HAP-1 (cell line): Measurements from ENCODE around the gene MZB1.

Experiments
- DNase-seq, 2 experiments: peaks; one replicate each; pipeline ENCODE4 v3.0.0-alpha.2; 2016 to 2020; ENCODE audit warnings: low spot score in 2 of 2
- H3K27me3 ChIP-seq: fragments of 250-450 bp; sonication (Bioruptor Pico); 2 replicates; pipeline ENCODE4 v1.5.1; 2020; ENCODE audit warnings: low read depth, mild to moderate bottlenecking, moderate library complexity
- H3K36me3 ChIP-seq: fragments of 250-450 bp; sonication (Bioruptor Pico); replicated peaks from 2 replicates; pipeline ENCODE4 v1.5.1; 2020; ENCODE audit warnings: mild to moderate bottlenecking
- H3K4me1 ChIP-seq: fragments of 250-450 bp; sonication (Bioruptor Pico); 2 replicates; pipeline ENCODE4 v1.5.1; 2020; ENCODE audit warnings: mild to moderate bottlenecking
- H3K4me3 ChIP-seq: fragments of 250-450 bp; sonication (Bioruptor Pico); 2 replicates; pipeline ENCODE4 v1.5.1; 2020; ENCODE audit warnings: mild to moderate bottlenecking, moderate library complexity
- H3K9me3 ChIP-seq: fragments of 250-450 bp; sonication (Bioruptor Pico); 2 replicates; pipeline ENCODE4 v1.5.1; 2020; ENCODE audit warnings: mild to moderate bottlenecking, moderate library complexity
- in situ Hi-C: fragments of 300-500 bp; cut with MboI; formaldehyde crosslinking; loops from 3 replicates; pipeline ENCODE4 v1.14.3; 2020; ENCODE audit warnings: low sequenced_read_pairs, inconsistent platforms, mixed read lengths

Gene MZB1

GRCh38 chr5:139404484-139404840 is 14.7 kb upstream of the MZB1 start:
- DNase-seq: no peak
- peak overlapping the region; percentile 47 for H3K4me3 ChIP-seq
- no peaks in the 10 kb centered on the region for H3K9me3 ChIP-seq
- H3K27me3 ChIP-seq: no peaks in the 10 kb centered on the region
- in situ Hi-C loops: no loop called here
- H3K36me3 ChIP-seq: peaks cover 4% of the 10 kb centered on the region; the same call in 1 of the 2 replicates
- H3K4me1 ChIP-seq: peaks cover 12% of the 10 kb centered on the region

GRCh38 chr5:139403787-139404483 is 14.2 kb upstream of the MZB1 start, which contains the start of gene SPATA24:
Gene SPATA24, minus strand, starts transcription at chr5:139404089. Its CDS starts 29 bp downstream, at chr5:139404060.
- peaks cover 4% of the 10 kb centered on the region; the same call in 1 of the 2 replicates for H3K36me3 ChIP-seq
- no peaks in the 10 kb centered on the region for H3K9me3 ChIP-seq
- H3K27me3 ChIP-seq: no peaks in the 10 kb centered on the region
- DNase-seq: peak; percentile 94 to 99
- in situ Hi-C loops: no loop called here
- H3K4me1 ChIP-seq: peaks cover 12% of the 10 kb centered on the region
- H3K4me3 ChIP-seq: peak within 1 kb of the TSS; percentile 47

DNA sequence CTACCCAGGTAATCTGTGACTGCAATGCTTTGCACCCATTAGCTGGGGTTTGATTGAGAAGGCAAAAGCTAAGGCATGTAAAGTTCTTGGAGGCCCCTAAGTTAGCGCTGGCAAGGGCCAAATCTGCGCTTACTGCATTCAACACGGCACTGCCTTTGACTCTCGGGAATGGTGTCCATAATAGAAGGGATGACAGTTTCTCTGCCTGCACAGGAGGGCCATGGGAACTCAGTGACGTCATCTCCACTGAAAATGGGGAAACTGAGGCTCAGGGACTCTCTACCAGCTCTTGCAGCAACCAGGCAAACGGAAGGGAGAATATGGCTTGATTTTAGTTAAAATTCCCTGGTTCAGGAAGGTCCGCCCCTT is 13.7 kb upstream of the MZB1 start:
- Histone ChIP-seq H3K27me3 (no peaks in the 10 kb centered on the region), H3K9me3 (no peaks in the 10 kb centered on the region), H3K4me1 (peaks cover 12% of the 10 kb centered on the region), H3K4me3 (peak overlapping the region; percentile 47), H3K36me3 (peaks cover 4% of the 10 kb centered on the region; the same call in 1 of the 2 replicates)
- in situ Hi-C loops: no loop called here
- DNase-seq: no peak

DNA sequence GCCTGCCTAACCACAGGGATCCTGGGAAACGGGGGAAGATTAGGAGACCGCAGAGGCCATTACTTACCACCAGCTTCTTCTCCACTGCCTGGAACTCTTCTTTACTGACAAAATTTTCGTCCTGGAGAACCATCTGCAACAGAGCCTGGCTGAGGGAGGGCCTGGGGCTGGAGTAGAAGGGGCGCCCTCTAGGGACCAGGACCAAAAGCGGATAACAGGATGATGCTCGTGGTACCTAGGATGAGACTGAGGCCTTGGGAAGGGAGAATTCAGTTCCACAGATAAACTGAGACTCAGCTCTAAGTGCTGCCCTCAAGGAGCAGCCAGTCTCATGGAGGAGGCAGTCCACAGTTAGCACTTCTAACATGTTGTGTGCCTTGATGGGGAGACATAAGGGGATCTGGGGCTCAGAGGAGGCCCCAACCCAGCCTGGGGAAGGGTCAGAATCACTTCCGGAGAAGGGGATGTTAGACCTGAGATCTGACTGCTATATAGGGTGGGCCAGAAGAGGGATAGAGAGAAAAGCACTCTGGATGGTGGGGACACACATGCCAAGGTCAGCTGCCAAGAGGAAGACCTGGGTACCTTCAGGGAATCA is 12.9 kb upstream of the MZB1 start:
- no peaks in the 10 kb centered on the region for H3K27me3 ChIP-seq
- peak; percentile 39 to 71 for DNase-seq
- H3K4me3 ChIP-seq: no peak overlapping the region
- peaks cover 12% of the 10 kb centered on the region for H3K4me1 ChIP-seq
- peaks cover 4% of the 10 kb centered on the region; the same call in 1 of the 2 replicates for H3K36me3 ChIP-seq
- H3K9me3 ChIP-seq: no peaks in the 10 kb centered on the region
- in situ Hi-C loops: no loop called here

DNA sequence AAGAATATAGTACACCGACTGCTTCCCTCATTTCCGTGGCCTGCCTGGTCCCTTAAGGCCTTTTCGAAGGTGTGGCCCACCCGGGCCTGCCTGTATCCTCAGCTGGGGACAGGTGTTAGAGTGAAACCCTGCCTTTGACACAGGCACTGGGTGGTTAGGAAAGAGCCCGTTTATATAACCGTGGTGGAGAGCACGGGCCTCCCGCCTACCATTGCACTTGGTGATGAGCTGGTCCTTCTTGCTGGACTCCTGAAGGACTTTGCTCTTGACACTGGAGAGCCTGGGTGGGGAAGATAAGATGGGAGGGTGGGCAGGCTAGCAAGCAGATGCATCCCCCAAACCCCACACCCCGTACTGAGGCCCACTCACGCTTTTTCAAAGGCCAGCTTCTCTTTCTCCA is 11.8 kb upstream of the MZB1 start:
- Histone ChIP-seq H3K4me1 (peaks cover 12% of the 10 kb centered on the region), H3K27me3 (no peaks in the 10 kb centered on the region), H3K9me3 (no peaks in the 10 kb centered on the region), H3K36me3 (peaks cover 4% of the 10 kb centered on the region; the same call in 1 of the 2 replicates), H3K4me3 (no peak overlapping the region)
- DNase-seq: no peak
- in situ Hi-C loops: no loop called here

DNA sequence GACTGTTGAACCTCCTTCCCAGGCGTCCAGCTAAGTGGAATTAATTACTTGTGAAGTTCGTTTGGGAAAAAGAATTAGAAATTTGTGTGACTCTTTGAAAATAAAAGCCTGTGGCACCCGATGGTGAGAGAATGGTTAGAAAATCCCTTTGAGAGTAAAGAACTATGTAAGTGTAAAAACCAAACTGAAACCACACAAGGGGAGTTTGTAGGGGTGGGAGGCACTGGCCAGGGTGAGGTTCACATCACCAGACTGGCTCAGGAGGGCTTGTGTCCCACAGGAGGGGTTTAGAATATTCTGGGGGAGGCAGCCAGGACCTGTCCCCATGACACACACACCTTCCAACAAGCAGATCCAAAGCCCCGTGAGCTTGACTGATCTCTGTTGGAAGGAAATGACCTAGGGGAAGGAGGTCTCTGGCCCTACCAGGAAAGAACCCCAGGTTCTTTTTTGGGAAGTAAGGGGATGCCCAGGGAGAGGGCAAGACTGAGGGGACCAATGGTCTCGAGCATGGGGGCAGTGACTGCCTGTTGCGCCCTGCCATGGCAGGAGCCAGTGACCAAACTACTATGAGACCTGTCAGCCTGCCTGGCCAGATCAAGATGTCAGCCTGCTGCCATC is 9.9 kb upstream of the MZB1 start:
- Histone ChIP-seq H3K4me1 (peaks cover 11% of the 10 kb centered on the region), H3K27me3 (no peaks in the 10 kb centered on the region), H3K9me3 (no peaks in the 10 kb centered on the region), H3K4me3 (no peak overlapping the region), H3K36me3 (peaks cover 4% of the 10 kb centered on the region; the same call in 1 of the 2 replicates)
- DNase-seq: no peak
- in situ Hi-C loops: no loop called here

GRCh38 chr5:139397921-139398320 is 8.2 kb upstream of the MZB1 start:
- no peak for DNase-seq
- no peak overlapping the region for H3K4me3 ChIP-seq
- no peaks in the 10 kb centered on the region for H3K27me3 ChIP-seq
- in situ Hi-C loops: no loop called here
- no peaks in the 10 kb centered on the region for H3K9me3 ChIP-seq
- peaks cover 4% of the 10 kb centered on the region; the same call in 1 of the 2 replicates for H3K36me3 ChIP-seq
- H3K4me1 ChIP-seq: peaks cover 2% of the 10 kb centered on the region

GRCh38 chr5:139396691-139397090 is 7.0 kb upstream of the MZB1 start:
- in situ Hi-C loops: no loop called here
- no peak overlapping the region for H3K4me3 ChIP-seq

DNA sequence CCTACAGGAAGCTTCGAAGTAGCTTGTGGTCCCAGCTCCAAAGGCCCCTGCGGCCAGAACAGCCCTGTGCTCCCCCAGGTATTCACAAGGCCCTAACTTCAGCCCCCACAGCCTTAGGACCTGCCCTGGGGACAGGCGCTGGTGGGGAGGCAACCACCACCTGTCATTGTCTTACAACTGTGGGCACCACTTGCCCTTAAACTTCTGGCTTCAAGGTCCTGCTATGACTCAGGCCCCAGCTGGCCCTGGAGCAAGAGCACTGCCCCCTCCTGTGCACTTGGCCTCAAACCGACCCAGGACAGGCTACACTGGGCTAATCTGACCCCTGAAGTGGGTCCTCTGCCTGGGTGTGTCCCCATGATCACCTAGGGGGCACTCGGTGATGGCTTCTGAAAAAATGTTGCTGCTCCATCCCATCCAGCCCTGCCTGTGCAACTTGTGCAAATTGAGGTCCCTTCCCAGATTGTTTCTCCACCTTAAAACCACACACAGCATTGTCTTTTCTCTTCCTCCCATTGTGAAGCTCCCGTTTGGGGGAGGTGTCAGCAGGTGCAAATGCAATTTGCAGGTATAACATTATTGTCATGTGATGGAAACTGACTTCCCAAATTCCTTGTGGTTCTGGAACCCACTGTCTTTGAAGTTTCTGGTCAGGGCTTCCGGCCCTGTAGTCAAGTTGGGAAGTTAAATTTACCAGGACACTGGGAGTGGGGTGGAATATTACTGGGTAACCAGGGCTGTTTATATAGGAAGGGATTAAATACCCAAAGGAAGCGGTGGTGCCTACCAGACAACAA is 6.3 kb upstream of the MZB1 start:
- DNase-seq: no peak
- H3K9me3 ChIP-seq: no peaks in the 10 kb centered on the region
- peaks cover 1% of the 10 kb centered on the region; the same call in 1 of the 2 replicates for H3K36me3 ChIP-seq
- peaks cover 4% of the 10 kb centered on the region for H3K4me1 ChIP-seq
- in situ Hi-C loops: no loop called here
- H3K27me3 ChIP-seq: no peaks in the 10 kb centered on the region
- H3K4me3 ChIP-seq: no peak overlapping the region

More at GRCh38 chr5:139396691-139397090, 7.0 kb upstream of the MZB1 start:
- peaks cover 4% of the 10 kb centered on the region; the same call in 1 of the 2 replicates for H3K36me3 ChIP-seq
- H3K27me3 ChIP-seq: no peaks in the 10 kb centered on the region
- peaks cover 4% of the 10 kb centered on the region for H3K4me1 ChIP-seq
- H3K9me3 ChIP-seq: no peaks in the 10 kb centered on the region
- DNase-seq: no peak

DNA sequence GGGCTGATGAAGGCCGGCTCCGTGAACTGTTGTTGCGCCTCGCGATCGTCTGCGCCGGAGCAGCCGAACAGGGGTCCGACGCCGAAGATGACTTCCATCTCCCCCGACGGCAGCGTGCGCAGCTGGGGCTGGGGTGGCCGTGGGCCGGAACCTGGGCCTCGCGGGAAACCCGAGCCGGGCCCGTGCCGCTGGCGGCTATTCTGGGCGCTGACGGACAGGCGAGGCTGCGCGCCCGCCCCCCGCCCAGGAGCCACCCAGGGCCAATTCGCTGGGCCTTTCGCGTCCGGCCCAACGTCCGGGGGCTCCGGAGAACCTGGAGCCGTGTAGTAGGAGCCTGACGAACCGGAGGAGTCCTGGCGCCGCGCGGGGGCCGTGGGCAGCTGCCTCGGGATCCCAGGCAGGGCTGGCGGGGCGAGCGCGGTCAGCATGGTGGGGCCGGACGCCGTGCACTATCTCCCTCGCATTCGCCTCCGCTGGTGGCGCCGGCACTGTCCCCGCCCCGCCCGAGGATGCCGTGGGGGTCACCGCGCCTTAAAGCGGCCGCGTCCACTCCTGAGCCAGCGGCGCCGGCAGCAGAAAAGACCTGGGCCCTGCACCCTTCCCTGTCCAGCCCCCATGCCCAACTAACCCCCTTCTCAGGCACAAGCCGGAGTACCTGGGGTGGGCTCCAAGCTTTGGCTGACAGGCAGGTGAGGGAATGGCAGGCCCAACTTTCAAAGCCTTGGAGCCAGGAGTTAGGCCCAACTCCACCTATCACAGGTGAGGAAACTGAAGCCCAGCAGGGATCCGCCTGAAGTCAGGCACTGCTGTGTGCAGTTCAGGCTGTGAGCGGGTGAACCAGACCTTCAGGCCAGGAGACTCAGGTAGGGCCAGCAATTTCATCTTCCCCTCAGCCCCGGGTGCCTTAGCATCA is 5.2 kb upstream of the MZB1 start, which contains the start of gene PROB1:
PROB1 (minus strand) TSS at position 451 of the 913 bp plus-strand sequence; CDS start at position 428, 23 bp downstream.
- DNase-seq: no peak
- H3K4me3 ChIP-seq: no peak within 1 kb of the TSS
- no peaks in the 10 kb centered on the region for H3K36me3 ChIP-seq
- no peaks in the 10 kb centered on the region for H3K9me3 ChIP-seq
- in situ Hi-C loops: no loop called here
- peaks cover 4% of the 10 kb centered on the region for H3K4me1 ChIP-seq
- H3K27me3 ChIP-seq: no peaks in the 10 kb centered on the region

DNA sequence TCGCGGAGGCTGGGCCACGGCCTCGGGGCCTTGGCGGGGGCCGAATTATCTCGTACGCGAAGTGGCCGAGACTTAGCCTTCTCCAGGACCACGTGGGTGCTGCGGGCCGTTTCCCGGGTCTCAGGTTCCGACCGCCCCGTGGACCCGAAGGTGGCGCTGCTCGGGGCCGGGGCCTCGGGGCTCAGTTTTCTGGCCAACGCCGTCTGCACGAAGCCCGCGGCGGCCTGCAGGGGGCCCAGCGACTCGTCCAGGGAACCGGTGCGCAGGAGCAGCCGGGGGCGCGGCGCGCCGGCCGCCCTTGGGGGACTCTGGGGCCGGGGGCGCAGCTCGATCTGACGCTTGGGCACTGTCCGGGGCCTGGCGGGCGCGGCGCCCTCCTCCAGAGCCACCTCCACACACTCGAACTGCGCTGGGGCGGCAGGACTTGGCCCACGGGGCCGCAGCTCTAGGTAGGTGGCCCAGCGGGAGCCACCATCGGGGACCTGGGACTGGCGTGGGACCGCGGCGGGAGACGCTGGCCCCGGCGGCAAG is 4.5 kb upstream of the MZB1 start:
- no peaks in the 10 kb centered on the region for H3K36me3 ChIP-seq
- H3K4me3 ChIP-seq: no peak overlapping the region
- no peak for DNase-seq
- in situ Hi-C loops: no loop called here
- peaks cover 4% of the 10 kb centered on the region for H3K4me1 ChIP-seq
- no peaks in the 10 kb centered on the region for H3K9me3 ChIP-seq
- no peaks in the 10 kb centered on the region for H3K27me3 ChIP-seq

DNA sequence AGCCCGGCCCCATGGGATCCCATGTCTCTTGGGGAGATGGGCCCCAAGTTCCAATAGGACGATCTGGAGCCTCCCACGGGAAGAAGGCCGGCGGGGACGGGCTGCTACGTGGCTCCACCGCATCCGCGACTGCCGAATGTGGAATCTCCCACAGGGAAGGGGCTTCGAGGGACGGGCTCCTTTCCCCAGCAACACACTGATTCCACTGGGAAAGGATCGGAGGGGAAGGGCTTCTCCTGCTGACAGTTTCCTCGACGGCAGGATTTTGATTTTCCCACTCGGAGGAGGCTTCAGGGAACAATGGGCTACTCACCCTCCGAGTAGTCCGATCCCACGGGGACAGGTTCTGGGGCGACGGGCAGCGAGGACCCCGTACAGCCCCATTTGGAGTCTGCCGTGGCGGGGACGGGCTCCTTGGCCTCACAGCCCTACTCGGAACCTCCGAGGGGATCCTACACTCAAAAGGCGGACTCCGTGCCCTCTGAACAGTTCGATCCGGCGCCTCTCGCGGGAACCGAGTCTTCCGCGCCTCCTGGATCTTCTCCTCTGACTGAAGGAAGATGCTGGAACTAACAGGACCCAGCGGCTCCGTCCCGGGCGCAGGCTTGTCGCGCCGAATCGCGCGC is 3.9 kb upstream of the MZB1 start:
- in situ Hi-C loops: no loop called here

More for the DNA sequence above, 3.9 kb upstream of the MZB1 start:
- H3K4me1 ChIP-seq: peaks cover 4% of the 10 kb centered on the region
- no peak overlapping the region for H3K4me3 ChIP-seq
- H3K9me3 ChIP-seq: no peaks in the 10 kb centered on the region
- no peak for DNase-seq
- no peaks in the 10 kb centered on the region for H3K36me3 ChIP-seq
- no peaks in the 10 kb centered on the region for H3K27me3 ChIP-seq
